ENCODE data around the gene OXA1L.

DNA sequence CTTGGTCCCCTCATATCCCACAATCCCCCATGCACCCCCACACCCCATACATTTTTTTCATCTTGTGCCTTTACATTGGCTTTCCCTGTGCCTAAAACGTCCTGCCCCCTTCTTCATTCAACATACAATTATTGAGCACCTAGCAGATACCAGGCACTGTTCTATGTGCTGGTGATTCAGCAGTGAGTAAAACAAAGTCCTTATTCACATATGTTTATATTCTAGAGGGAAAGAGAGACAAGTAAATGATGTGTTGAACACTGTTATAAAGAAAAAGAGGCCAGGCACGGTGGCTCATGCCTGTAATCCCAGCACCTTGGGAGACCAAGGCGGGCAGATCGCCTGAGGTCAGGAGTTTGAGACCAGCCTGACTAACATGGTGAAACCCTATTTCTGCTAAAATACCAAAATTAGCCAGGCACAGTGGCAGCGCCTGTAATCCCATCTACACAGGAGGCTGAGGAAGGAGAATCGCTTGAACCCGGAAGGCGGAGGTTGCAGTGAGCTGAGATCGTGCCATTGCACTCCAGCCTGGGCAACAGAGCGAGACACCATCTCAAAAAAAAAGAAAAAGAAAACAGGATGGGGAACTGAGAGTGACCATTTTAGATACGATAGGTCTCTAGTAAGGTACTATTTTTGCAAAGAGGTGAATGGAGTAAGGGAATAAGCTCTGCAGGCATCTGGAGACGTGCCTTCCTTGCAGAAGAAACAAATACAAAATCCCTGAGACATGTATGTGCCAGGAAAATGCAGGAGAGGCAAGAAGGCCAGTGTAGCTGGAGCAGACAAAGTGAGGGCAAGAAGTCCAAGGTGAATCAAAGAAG lies 36.6 kb downstream of the OXA1L start:
- TF ChIP-seq, protein P1, sequence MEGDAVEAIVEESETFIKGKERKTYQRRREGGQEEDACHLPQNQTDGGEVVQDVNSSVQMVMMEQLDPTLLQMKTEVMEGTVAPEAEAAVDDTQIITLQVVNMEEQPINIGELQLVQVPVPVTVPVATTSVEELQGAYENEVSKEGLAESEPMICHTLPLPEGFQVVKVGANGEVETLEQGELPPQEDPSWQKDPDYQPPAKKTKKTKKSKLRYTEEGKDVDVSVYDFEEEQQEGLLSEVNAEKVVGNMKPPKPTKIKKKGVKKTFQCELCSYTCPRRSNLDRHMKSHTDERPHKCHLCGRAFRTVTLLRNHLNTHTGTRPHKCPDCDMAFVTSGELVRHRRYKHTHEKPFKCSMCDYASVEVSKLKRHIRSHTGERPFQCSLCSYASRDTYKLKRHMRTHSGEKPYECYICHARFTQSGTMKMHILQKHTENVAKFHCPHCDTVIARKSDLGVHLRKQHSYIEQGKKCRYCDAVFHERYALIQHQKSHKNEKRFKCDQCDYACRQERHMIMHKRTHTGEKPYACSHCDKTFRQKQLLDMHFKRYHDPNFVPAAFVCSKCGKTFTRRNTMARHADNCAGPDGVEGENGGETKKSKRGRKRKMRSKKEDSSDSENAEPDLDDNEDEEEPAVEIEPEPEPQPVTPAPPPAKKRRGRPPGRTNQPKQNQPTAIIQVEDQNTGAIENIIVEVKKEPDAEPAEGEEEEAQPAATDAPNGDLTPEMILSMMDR (IDR thresholded peaks at IDR 0.05): no peak
- no peak for TF ChIP-seq POLR2A (IDR thresholded peaks at IDR 0.05)
